Esophagus (tissue), 2 donors: ENCODE data around the gene CCDC170. TPM values are rescaled to one million over a fixed set of nuclear protein-coding genes. Genes with fewer than 3 reads are reported as not detected.

Source experiments
- H3K27ac ChIP-seq, 2 donors: one replicate each; pipeline ENCODE4 v1.5.1; 2013; ENCODE audit warnings: low read depth in 2 of 2, mild to moderate bottlenecking in 2 of 2, inconsistent platforms in 1 of 2, low read length in 1 of 2, moderate library complexity in 1 of 2
- H3K27me3 ChIP-seq, 2 donors: one replicate each; pipeline ENCODE4 v1.6.1; 2013; ENCODE audit warnings: low read length in 2 of 2, control low read depth in 1 of 2, mild to moderate bottlenecking in 1 of 2; ENCODE audit not compliant: insufficient read depth in 2 of 2, control insufficient read depth in 1 of 2
- H3K36me3 ChIP-seq, 2 donors: one replicate each; pipeline ENCODE4 v1.6.1; 2013; ENCODE audit warnings: low read length in 1 of 2; ENCODE audit not compliant: control insufficient read depth in 2 of 2, insufficient read depth in 2 of 2
- H3K4me1 ChIP-seq, 2 donors: one replicate each; pipeline ENCODE4 v1.6.1; 2013; ENCODE audit warnings: low read length in 1 of 2; ENCODE audit not compliant: control insufficient read depth in 2 of 2, insufficient read depth in 2 of 2
- H3K4me3 ChIP-seq, 2 donors: one replicate each; pipeline ENCODE4 v1.5.1; 2013; ENCODE audit warnings: low read length in 2 of 2, mild to moderate bottlenecking in 2 of 2, low read depth in 1 of 2, moderate library complexity in 1 of 2
- H3K9me3 ChIP-seq, 2 donors: one replicate each; pipeline ENCODE4 v1.6.1; 2013; ENCODE audit warnings: mild to moderate bottlenecking in 2 of 2, low read depth in 1 of 2, low read length in 1 of 2, moderate library complexity in 1 of 2; ENCODE audit not compliant: control insufficient read depth in 2 of 2, insufficient read depth in 1 of 2
- WGBS, 2 donors: extraction: QIAGEN DNeasy Blood & Tissue Kit; methylation state at CpG; one replicate each; pipeline ENCODE4 v1.1.7; 2013; 5-methylcytosine and 5-hydroxymethylcytosine counted together
- polyA plus RNA-seq, 2 donors: library from polyadenylated mRNA; stranded (reverse); fragments of 200-250 nt; gene quantifications; one replicate each; pipeline ENCODE4 v1.2.3, GENCODE V29; 2013
- donor health status: healthy with polysubstance abuse.
- donor health status: Bipolar disorder and iron deficiency.

CCDC170 gene
- polyA plus RNA-seq, 2 donors, result 0.02 to 0.04 TPM

- no peak overlapping the region for H3K27ac ChIP-seq
- 79 to 89% methylated on average over 9 of the region's 9 CpGs for WGBS, 2 donors
- H3K9me3 ChIP-seq, result no peaks in the 10 kb centered on the region
- no peaks in the 10 kb centered on the region for H3K4me1 ChIP-seq
- H3K36me3 ChIP-seq, result no peaks in the 10 kb centered on the region
- H3K27me3 ChIP-seq, result no peaks in the 10 kb centered on the region
- no peak overlapping the region for H3K4me3 ChIP-seq
Measured at GRCh38 chr6:151592449-151593159, 98.8 kb downstream of the CCDC170 start.

- Histone ChIP-seq H3K4me1 (no peaks in the 10 kb centered on the region), H3K27ac (no peak overlapping the region), H3K9me3 (peaks cover 0 to 2% of the 10 kb centered on the region in 2 donors), H3K36me3 (no peaks in the 10 kb centered on the region), H3K4me3 (no peak overlapping the region), H3K27me3 (no peaks in the 10 kb centered on the region)
- WGBS, 2 donors, result 63 to 64% methylated on average over 4 of the region's 4 CpGs
Measured at GRCh38 chr6:151609146-151609902, 115.5 kb downstream of the CCDC170 start.

- no peak overlapping the region for H3K27ac ChIP-seq
- H3K27me3 ChIP-seq, result no peaks in the 10 kb centered on the region
- H3K9me3 ChIP-seq, result peaks cover 0 to 2% of the 10 kb centered on the region in 2 donors
- H3K4me1 ChIP-seq, result no peaks in the 10 kb centered on the region
- H3K36me3 ChIP-seq, result no peaks in the 10 kb centered on the region
- 50 to 53% methylated on average over 1 of the region's 1 CpG for WGBS, 2 donors
- H3K4me3 ChIP-seq, result no peak overlapping the region
Measured at GRCh38 chr6:151610326-151610725, 116.5 kb downstream of the CCDC170 start.

GRCh38 chr6:151614630-151615029 lies 120.8 kb downstream of the CCDC170 start:
- Histone ChIP-seq H3K36me3 (no peaks in the 10 kb centered on the region), H3K4me1 (no peaks in the 10 kb centered on the region), H3K9me3 (no peaks in the 10 kb centered on the region), H3K4me3 (no peak overlapping the region), H3K27ac (no peak overlapping the region), H3K27me3 (no peaks in the 10 kb centered on the region)
- 86 to 88% methylated on average over 4 of the region's 4 CpGs for WGBS, 2 donors

- Histone ChIP-seq H3K36me3 (no peaks in the 10 kb centered on the region), H3K4me1 (no peaks in the 10 kb centered on the region), H3K27ac (no peak overlapping the region), H3K4me3 (no peak overlapping the region), H3K27me3 (no peaks in the 10 kb centered on the region), H3K9me3 (no peaks in the 10 kb centered on the region)
- 50 to 54% methylated on average over 5 of the region's 5 CpGs for WGBS, 2 donors
Measured at GRCh38 chr6:151616091-151616513, 122.3 kb downstream of the CCDC170 start.

GRCh38 chr6:151616600-151616999 lies 122.8 kb downstream of the CCDC170 start:
- WGBS, 2 donors, result 76 to 87% methylated on average over 2 of the region's 2 CpGs
- no peak overlapping the region for H3K27ac ChIP-seq

GRCh38 chr6:151617539-151617938 lies 123.7 kb downstream of the CCDC170 start:
- H3K9me3 ChIP-seq, result no peaks in the 10 kb centered on the region
- WGBS, 2 donors, result 86 to 97% methylated on average over 2 of the region's 2 CpGs
- no peak overlapping the region for H3K27ac ChIP-seq
- no peaks in the 10 kb centered on the region for H3K27me3 ChIP-seq
- no peaks in the 10 kb centered on the region for H3K4me1 ChIP-seq
- no peak overlapping the region for H3K4me3 ChIP-seq
- H3K36me3 ChIP-seq, result no peaks in the 10 kb centered on the region

More at GRCh38 chr6:151616600-151616999, 122.8 kb downstream of the CCDC170 start:
- Histone ChIP-seq H3K36me3 (no peaks in the 10 kb centered on the region), H3K27me3 (no peaks in the 10 kb centered on the region), H3K4me1 (no peaks in the 10 kb centered on the region), H3K4me3 (no peak overlapping the region), H3K9me3 (no peaks in the 10 kb centered on the region)

- no peak overlapping the region for H3K4me3 ChIP-seq
- H3K36me3 ChIP-seq, result no peaks in the 10 kb centered on the region
- 85 to 93% methylated on average over 4 of the region's 4 CpGs for WGBS, 2 donors
- no peaks in the 10 kb centered on the region for H3K4me1 ChIP-seq
- no peaks in the 10 kb centered on the region for H3K9me3 ChIP-seq
- H3K27me3 ChIP-seq, result no peaks in the 10 kb centered on the region
- no peak overlapping the region for H3K27ac ChIP-seq
Measured at GRCh38 chr6:151618717-151619116, 124.9 kb downstream of the CCDC170 start.

- H3K4me3 ChIP-seq, result no peak overlapping the region
- no peaks in the 10 kb centered on the region for H3K27me3 ChIP-seq
- 77 to 80% methylated on average over 4 of the region's 4 CpGs for WGBS, 2 donors
- H3K4me1 ChIP-seq, result no peaks in the 10 kb centered on the region
- H3K9me3 ChIP-seq, result peaks cover 0 to 3% of the 10 kb centered on the region in 2 donors
- H3K27ac ChIP-seq, result no peak overlapping the region
- H3K36me3 ChIP-seq, result no peaks in the 10 kb centered on the region
Measured at GRCh38 chr6:151620179-151620578, 126.4 kb downstream of the CCDC170 start.
